ENCODE measurements around the gene HIBADH.

GRCh38 chr7:27651702-27652101 lies 11.0 kb downstream of the HIBADH start:
- TF ChIP-seq ZNF510 (tag by site-specific recombination; IDR thresholded peaks at IDR 0.05; ENCODE audit: insufficient replicate concordance) (no peak), ZNF426 (tag by site-specific recombination; IDR thresholded peaks at IDR 0.05) (no peak), ZNF114 (tag by site-specific recombination; IDR thresholded peaks at IDR 0.05) (no peak), ZBTB48 (tag by site-specific recombination; IDR thresholded peaks at IDR 0.05) (no peak), ZNF274 (IDR thresholded peaks at IDR 0.05; ENCODE audit: low read length) (no peak), ZNF274 (tag by site-specific recombination; IDR thresholded peaks at IDR 0.05; ENCODE audit: borderline replicate concordance) (no peak)

Measured in HEK293 (cell line).